ENCODE results near the gene E2F1. TPM values are rescaled to one million over a fixed set of nuclear protein-coding genes. Genes with fewer than 3 reads are reported as not detected.

The E2F1 gene
- total and polyA plus RNA-seq, 2 experiments from 2014 or later: 12.1 to 42.6 TPM

DNA sequence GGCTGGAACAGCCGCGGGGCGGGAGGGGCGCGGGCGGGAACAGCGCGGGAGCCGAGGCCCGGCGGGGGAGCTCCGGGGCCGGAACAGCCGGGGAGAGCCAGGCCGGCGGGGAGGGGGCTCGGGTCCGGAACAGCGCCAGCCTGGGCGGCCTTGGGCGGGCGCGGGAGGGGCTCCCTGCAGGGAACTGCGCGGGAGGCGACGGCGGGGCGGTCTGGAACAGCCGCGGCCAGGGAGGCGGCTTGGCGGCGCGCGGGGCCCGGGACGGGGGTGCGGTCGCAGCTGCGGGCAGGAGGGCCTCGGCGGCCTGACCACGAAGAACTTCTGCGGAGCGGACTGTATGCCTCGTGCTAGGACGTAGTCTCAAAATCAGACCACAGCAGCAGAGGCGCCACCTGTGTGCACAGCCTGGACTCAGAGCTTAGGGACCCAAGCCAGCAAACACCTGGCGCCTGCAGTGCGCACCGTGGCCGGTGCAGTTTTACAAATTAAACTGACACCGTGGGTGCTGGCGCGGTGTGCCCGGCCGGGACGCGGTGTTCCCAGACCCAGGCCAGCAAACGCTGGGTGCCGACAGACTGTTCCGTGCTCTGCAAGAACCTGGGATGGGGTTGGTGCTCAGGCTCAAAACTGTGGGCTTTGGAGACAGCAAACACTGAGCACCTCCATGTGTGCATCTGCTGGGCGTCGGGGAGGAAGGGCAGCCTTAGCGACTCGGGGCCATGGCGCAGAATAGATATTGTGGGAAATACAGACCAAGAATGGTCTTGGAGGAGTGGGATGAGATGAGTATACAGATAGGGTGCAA, 46.2 kb upstream of the E2F1 start:
- no peaks in the 10 kb centered on the region for H4K20me1 ChIP-seq (replicated peaks; ENCODE audit: insufficient read depth)
- peak overlapping the region; percentile 97 for H3K4me2 ChIP-seq
- peaks cover 24% of the 10 kb centered on the region for H3K27me3 Mint-ChIP-seq (ENCODE audit: insufficient read depth, low read depth, poor library complexity)
- H2AFZ ChIP-seq: peak overlapping the region; percentile 98
- H3K4me3 ChIP-seq: peak overlapping the region; percentile 74
- TF ChIP-seq EZH2 (IDR thresholded peaks at IDR 0.05; ENCODE audit: low read depth, unreplicated experiment) (no peak), NANOG (IDR thresholded peaks at IDR 0.05; ENCODE audit: borderline replicate concordance) (no peak), ZNF462 (CRISPR knock-in tag; IDR thresholded peaks at IDR 0.05) (no peak), EZH2phosphoT487 (IDR thresholded peaks at IDR 0.05; ENCODE audit: unreplicated experiment) (no peak), POLR2AphosphoS5 (IDR thresholded peaks at IDR 0.05; ENCODE audit: low read depth) (peak; percentile 41), ZNF331 (CRISPR knock-in tag; IDR thresholded peaks at IDR 0.05; ENCODE audit: low read depth) (no peak), STAT1 (IDR thresholded peaks at IDR 0.05; ENCODE audit: unreplicated experiment) (no peak)
- no peak overlapping the region for H3K27ac Mint-ChIP-seq
- no peaks in the 10 kb centered on the region for H3K9me2 ChIP-seq (ENCODE audit: insufficient read depth)
- peaks cover 17% of the 10 kb centered on the region for H3K4me1 Mint-ChIP-seq
- peak; percentile 87 for DNase-seq (ENCODE audit: low spot score)
- H3K27me3 ChIP-seq (ENCODE audit: insufficient read depth): no peaks in the 10 kb centered on the region
- H3K9me3 Mint-ChIP-seq: peaks cover 17% of the 10 kb centered on the region
- peaks cover 6% of the 10 kb centered on the region; the same call in 1 of the 2 replicates for H3F3A ChIP-seq (replicated peaks; ENCODE audit: low read depth)
- ATAC-seq: peak; percentile 66
- H3K4me3 Mint-ChIP-seq: peak overlapping the region; percentile 76
- no peaks in the 10 kb centered on the region for H3K79me2 ChIP-seq (replicated peaks; ENCODE audit: insufficient read depth)
- peaks cover 17% of the 10 kb centered on the region; the same call in 1 of the 2 replicates for H3K4me1 ChIP-seq (ENCODE audit: insufficient read depth)
- peaks cover 16% of the 10 kb centered on the region for H3K36me3 Mint-ChIP-seq (ENCODE audit: low read depth)
- H3K27ac ChIP-seq (ENCODE audit: low read depth): peak overlapping the region; percentile 86; the same call in 1 of the 2 replicates
- no peaks in the 10 kb centered on the region for H3K36me3 ChIP-seq (ENCODE audit: insufficient read depth)
